Measurements from ENCODE around the gene ALDH3B1. TPM values are rescaled to one million over a fixed set of nuclear protein-coding genes. Genes with fewer than 3 reads are reported as not detected.

Gene ALDH3B1
- total RNA-seq, 1 experiment from 2014 or later: not detected

GRCh38 chr11:68018730-68019190 is 8.6 kb downstream of the ALDH3B1 start:
- H2AK5ac ChIP-seq (ENCODE audit: insufficient read length, low read length): no peak overlapping the region
- H4K20me1 ChIP-seq (ENCODE audit: control insufficient read depth, insufficient read depth, insufficient read length): no peaks in the 10 kb centered on the region
- no peak overlapping the region for H3K4me2 ChIP-seq (ENCODE audit: insufficient read depth, insufficient read length, low read length)
- no peak overlapping the region for H4K8ac ChIP-seq (replicated peaks; ENCODE audit: insufficient read length, low read depth, low read length)
- H3K9me3 Mint-ChIP-seq: no peaks in the 10 kb centered on the region
- no peak for TF ChIP-seq CTCF (conservative IDR thresholded peaks at IDR 0.05)
- no peak overlapping the region for H3K56ac ChIP-seq (ENCODE audit: insufficient read length, low read depth, low read length)
- H3K27me3 Mint-ChIP-seq (ENCODE audit: low read depth): peaks cover 2% of the 10 kb centered on the region
- no peak overlapping the region for H2BK5ac ChIP-seq (ENCODE audit: insufficient read length, low read length)
- H3K9me3 ChIP-seq (ENCODE audit: control insufficient read depth, low read depth, low read length): no peaks in the 10 kb centered on the region
- H2BK20ac ChIP-seq (ENCODE audit: low read depth, low read length, poor library complexity, severe bottlenecking): no peak overlapping the region
- no peaks in the 10 kb centered on the region for H3K79me2 ChIP-seq (ENCODE audit: insufficient read depth, low read length)
- H3K23me2 ChIP-seq (ENCODE audit: insufficient read length, low read depth, low read length, poor library complexity, severe bottlenecking): no peaks in the 10 kb centered on the region
- H3K18ac ChIP-seq (ENCODE audit: insufficient read length, low read depth, low read length): no peak overlapping the region
- H3K27ac Mint-ChIP-seq: no peak overlapping the region
- H4K91ac ChIP-seq (ENCODE audit: insufficient read length, low read depth, low read length): no peak overlapping the region
- no peak overlapping the region for H2AFZ ChIP-seq (ENCODE audit: low read length)
- H3T11ph ChIP-seq (ENCODE audit: low read length): no peak overlapping the region
- no peak overlapping the region for H3K27ac ChIP-seq (ENCODE audit: insufficient read length, low read depth, low read length)
- H3K9ac ChIP-seq (ENCODE audit: extremely low read depth, insufficient read length, low read length): no peak overlapping the region
- H2BK12ac ChIP-seq (ENCODE audit: insufficient read length, low read depth, low read length): no peak overlapping the region
- H3K14ac ChIP-seq (ENCODE audit: insufficient read depth, low read length): no peak overlapping the region
- peaks cover 11 to 23% of the 10 kb centered on the region in 2 experiments for H3K4me1 Mint-ChIP-seq
- H3K4me1 ChIP-seq (ENCODE audit: insufficient read depth, low read length): no peaks in the 10 kb centered on the region; the same call in 1 of the 2 replicates
- no peaks in the 10 kb centered on the region for H3K79me1 ChIP-seq (ENCODE audit: insufficient read depth, low read depth, low read length, poor library complexity, severe bottlenecking)
- H3K27me3 ChIP-seq (ENCODE audit: insufficient read depth, low read length): no peaks in the 10 kb centered on the region
- H3K4me3 Mint-ChIP-seq: no peak overlapping the region
- H3K4ac ChIP-seq (ENCODE audit: low read depth, low read length): no peak overlapping the region
- H3K23ac ChIP-seq (ENCODE audit: insufficient read length, low read depth, low read length): no peak overlapping the region
- no peak overlapping the region for H2BK120ac ChIP-seq (ENCODE audit: low read depth, low read length, poor library complexity, severe bottlenecking)
- H2BK15ac ChIP-seq (ENCODE audit: low read depth, low read length): no peak overlapping the region
- H3K36me3 Mint-ChIP-seq (ENCODE audit: insufficient read depth in 1 of 3, low read depth in 3 of 3): no peaks in the 10 kb centered on the region; a peak in 2 of 7 replicates
- no peak overlapping the region for H4K5ac ChIP-seq (ENCODE audit: insufficient read length, low read depth, low read length)
- DNase-seq: no peak
- no CpG with 5 or more reads among the region's 18 CpGs for WGBS (ENCODE audit: extremely low coverage, insufficient read length, low lambda C conversion rate)

Data from H9 (cell line).